HG02970 (cell line): ENCODE measurements around the gene ATP6V1F.

ENCODE experiments used
- ATAC-seq: cut with Tn5 transposase; IDR thresholded peaks from one replicate; pipeline ENCODE4 v1.9.1; 2021; ENCODE audit warnings: mild to moderate bottlenecking, moderate library complexity, moderate number of reproducible peaks; ENCODE audit not compliant: unreplicated experiment, low FRiP score

The ATP6V1F gene

GRCh38 chr7:128893251-128894100 lies 30.8 kb downstream of the ATP6V1F start:
- ATAC-seq = no peak

GRCh38 chr7:128894101-128894440 lies 31.4 kb downstream of the ATP6V1F start:
- no peak for ATAC-seq

- no peak for ATAC-seq
Observed at GRCh38 chr7:128895320-128895719, 32.7 kb downstream of the ATP6V1F start.

GRCh38 chr7:128899392-128899791 lies 36.7 kb downstream of the ATP6V1F start:
- no peak for ATAC-seq

GRCh38 chr7:128900237-128900636 lies 37.6 kb downstream of the ATP6V1F start:
- no peak for ATAC-seq

- ATAC-seq = no peak
Observed at GRCh38 chr7:128902761-128903585, 40.3 kb downstream of the ATP6V1F start.

- no peak for ATAC-seq
Observed at GRCh38 chr7:128903621-128904361, 41.1 kb downstream of the ATP6V1F start.

- no peak for ATAC-seq
Observed at GRCh38 chr7:128904381-128905197, 41.9 kb downstream of the ATP6V1F start.

- no peak for ATAC-seq
Observed at GRCh38 chr7:128906001-128906765, 43.5 kb downstream of the ATP6V1F start.

- no peak for ATAC-seq
Observed at GRCh38 chr7:128906766-128907559, 44.3 kb downstream of the ATP6V1F start.

GRCh38 chr7:128908750-128909624 lies 46.3 kb downstream of the ATP6V1F start:
- ATAC-seq = no peak

- no peak for ATAC-seq
Observed at GRCh38 chr7:128909625-128910568, 47.2 kb downstream of the ATP6V1F start.

- ATAC-seq = no peak
Observed at GRCh38 chr7:128910569-128910945, 47.9 kb downstream of the ATP6V1F start, which contains the start of gene KCP. TSS of gene KCP (minus strand) at chr7:128910709. CDS start at chr7:128910676, 33 bp downstream.

GRCh38 chr7:128911423-128912031 lies 48.9 kb downstream of the ATP6V1F start:
- no peak for ATAC-seq

- ATAC-seq = no peak
Observed at GRCh38 chr7:128912281-128912680, 49.6 kb downstream of the ATP6V1F start.
